HFF-Myc (cell line): ENCODE data around the gene ELAVL1.
A peak's percentile ranks its signal among the peaks of the same experiment; 100 is the strongest.

Source experiments
- DNase-seq: peaks from one replicate; pipeline ENCODE4 v3.0.0-alpha.2; 2011; ENCODE audit warnings: low read depth; ENCODE audit errors: extremely low read depth
- H3K4me3 ChIP-seq: replicated peaks from 2 replicates; pipeline ENCODE4 v1.5.1; 2011; ENCODE audit warnings: low read depth, mild to moderate bottlenecking, control low read depth, low read length
- CTCF ChIP-seq: IDR thresholded peaks from 2 replicates; pipeline ENCODE4 v1.5.1; 2012; ENCODE audit warnings: mild to moderate bottlenecking, low read depth, low read length, control low read depth; ENCODE audit errors: missing control alignments

The ELAVL1 gene

GRCh38 chr19:7986321-7987113 is 18.9 kb downstream of the ELAVL1 start:
- TF ChIP-seq CTCF, result no peak
- no peak overlapping the region for H3K4me3 ChIP-seq
- peak; percentile 38 for DNase-seq

- TF ChIP-seq CTCF, result no peak
- no peak for DNase-seq
- no peak overlapping the region for H3K4me3 ChIP-seq
Measured at GRCh38 chr19:7985481-7985911, 19.9 kb downstream of the ELAVL1 start.

- no peak for TF ChIP-seq CTCF
- DNase-seq, result no peak
Measured at GRCh38 chr19:7983995-7984837, 21.2 kb downstream of the ELAVL1 start.

GRCh38 chr19:7983286-7983950 is 22.0 kb downstream of the ELAVL1 start:
- DNase-seq, result no peak
- TF ChIP-seq CTCF, result no peak
- no peak overlapping the region for H3K4me3 ChIP-seq

More at GRCh38 chr19:7983995-7984837, 21.2 kb downstream of the ELAVL1 start:
- no peak overlapping the region for H3K4me3 ChIP-seq

- no peak for TF ChIP-seq CTCF
- DNase-seq, result no peak
- no peak overlapping the region for H3K4me3 ChIP-seq
Measured at GRCh38 chr19:7982651-7983099, 22.8 kb downstream of the ELAVL1 start.

- no peak overlapping the region for H3K4me3 ChIP-seq
- DNase-seq, result no peak
- TF ChIP-seq CTCF, result no peak
Measured at GRCh38 chr19:7982103-7982502, 23.3 kb downstream of the ELAVL1 start.
